Limb (tissue), 2 donors: ENCODE results near the gene GAK.

Experiments
- DNase-seq, 2 donors: peaks; one replicate each; pipeline ENCODE4 v3.0.0-alpha.2; 2016; ENCODE audit errors: extremely low spot score in 2 of 2

GAK gene

DNA sequence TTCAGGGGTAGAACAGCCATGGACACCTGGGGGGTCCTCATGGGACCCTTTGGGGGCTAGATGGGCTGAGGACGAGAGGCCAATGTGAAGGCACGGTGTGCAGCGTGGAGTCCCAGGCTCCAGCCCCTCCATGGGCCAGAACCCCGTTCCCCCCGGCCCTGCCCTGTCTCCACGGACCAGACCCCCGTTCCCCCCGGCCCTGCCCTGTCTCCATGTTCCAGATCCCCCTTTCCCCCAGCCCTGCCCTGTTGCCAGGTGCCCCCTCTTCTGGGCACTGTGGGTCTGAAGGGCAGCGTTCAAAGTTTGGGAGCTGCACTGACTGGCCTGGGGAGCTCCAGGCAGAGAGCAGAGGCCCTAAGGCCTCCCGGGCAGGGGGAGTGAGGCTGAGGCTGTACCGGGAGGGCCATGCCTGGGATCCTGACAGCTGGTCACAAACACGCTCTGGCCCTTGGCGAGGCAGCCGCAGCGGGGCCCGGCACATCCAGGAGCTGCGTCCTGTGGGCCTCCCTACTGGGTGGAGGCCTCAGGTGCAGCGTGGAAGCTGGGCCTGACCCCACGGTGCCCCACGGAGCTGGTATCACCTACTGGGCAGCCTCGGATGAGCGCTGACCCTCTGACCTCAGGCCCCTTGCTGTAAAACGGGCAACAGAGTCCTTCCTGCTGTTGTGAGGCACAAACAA is 32.4 kb upstream of the GAK start:
- no peak for DNase-seq

DNA sequence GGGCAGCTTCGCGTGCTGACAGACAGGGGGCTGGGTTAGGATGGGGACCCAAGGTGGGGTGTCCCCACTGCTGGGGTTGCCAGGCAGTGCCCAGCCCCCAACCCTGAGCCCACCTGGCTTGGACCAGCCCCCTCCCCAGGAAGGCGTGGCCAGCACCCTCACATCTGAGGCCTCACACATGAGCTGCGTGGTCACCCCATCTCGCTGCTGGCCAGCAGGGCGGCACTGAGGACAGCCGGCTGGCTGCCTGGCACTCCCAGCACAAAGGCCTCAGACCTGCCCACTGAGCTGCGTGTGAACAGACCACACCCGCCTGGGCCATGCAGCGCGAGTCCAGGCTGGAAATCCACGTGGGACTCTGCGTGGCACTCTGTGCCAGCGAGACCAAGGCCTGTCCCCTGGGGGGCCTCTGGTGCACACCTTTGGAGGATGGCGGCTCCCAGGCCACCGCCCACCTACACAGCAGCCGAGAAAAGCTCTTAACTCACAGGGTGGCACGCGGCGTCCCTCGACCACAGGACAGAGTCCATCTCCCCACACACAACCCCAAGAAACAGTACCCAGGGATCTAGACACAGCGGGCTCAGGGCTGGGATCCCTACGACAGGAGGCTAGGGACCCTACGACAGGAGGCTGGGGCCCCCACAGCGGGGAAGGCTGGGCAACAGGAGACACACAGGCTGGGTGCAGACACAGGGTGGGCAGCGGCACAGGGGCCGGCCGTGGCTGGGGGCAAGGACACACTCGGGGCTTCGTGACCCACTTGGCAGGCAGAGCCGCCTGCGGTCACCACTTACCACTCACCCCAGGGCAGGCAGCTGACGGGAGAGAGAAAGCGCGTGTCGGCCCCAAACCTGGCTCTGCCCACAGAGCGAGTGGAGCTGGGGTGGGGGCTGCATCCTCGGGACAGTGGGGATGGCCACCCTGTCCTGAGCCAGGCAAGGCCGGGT is 31.4 kb upstream of the GAK start:
- DNase-seq = no peak

DNA sequence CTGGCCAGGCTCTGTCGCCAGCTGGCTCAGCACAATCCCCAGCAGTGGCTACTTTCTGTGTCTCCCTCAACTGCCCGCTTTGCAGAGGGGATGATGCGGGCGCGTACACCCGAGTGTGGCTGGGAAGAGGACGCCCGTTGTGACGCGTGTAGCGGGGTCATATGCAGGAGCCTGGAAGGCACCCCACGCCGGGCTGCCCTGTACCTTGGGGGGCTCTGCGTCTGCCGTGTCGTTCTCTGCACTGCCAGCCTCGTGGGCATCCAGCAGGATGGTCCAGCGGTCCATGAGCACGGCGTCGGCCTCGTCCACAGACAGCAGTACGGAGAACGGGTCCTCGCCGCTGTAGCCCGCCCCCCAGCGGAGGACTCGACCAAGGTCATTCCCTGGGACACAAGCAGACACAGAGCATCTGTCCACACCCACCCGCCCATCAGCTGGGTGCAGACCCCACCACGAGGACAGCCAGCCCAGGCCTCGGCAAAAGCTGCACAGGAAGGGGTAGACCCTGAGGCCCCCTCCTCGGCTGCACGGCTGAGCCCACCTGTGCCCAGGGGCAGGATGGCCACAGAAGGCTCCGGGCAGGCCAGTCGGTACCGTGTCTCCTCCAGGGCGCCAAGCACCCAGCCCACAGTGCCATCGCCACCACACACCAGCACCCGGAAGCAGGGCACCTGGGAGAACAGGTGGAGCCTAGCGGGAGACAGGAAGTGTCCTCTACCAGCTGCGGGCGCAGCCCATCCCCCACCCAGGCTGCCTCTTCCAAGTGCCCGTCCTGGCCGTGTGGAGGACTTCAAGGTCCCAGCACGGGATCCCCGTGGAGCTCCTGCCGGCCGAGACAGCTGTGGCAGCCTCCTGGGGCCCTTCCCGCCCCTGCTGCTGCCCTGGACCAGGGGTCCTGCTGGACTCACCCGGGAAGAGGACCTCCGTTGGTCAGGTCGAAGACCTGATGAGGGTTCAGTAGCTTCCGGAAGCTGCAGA is 30.4 kb upstream of the GAK start:
- peak in 1 of 2 donors; percentile 26 for DNase-seq

DNA sequence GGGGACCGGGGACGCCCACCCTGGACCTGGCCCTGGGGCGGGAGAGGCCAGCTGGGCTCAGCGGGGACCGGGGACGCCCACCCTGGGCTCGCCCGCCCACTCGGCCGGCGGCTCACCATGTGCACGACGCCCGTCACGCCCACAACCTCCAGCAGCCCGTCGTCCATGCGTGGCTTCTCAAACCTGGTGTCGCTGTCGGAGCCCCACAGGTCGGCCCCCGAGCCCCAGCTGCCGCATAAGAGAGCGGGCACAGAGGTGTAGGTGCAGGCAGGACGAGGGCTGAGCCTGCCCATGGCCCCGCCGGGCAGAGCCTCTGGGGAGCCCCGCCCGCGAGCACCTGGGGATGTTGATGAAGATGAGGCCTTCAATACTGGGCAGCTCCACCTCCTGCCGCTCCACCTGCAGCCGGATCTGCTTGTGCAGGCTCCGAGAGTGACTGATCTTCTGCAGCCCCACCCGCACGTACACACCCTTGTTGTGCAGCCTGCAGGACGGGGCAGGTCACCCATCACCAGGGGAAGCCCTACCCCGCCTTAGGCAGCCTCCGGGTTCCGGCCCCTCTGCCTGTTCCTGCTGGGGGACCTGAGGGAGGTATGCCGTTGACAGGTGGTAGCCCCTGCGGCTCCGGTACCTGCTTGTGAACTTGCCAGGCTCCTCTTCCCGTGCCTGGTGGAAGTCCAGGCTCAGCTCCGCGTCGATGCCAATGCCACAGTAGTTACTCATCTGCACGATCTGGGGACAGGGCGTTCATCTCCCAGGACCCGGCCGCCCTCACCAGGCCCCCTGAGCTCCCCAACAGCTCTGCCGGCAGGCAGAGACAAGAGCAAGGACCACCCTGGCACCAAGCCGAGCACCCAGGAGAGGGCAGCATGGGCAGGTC is 29.5 kb upstream of the GAK start:
- peak in 1 of 2 donors; percentile 27 for DNase-seq

DNA sequence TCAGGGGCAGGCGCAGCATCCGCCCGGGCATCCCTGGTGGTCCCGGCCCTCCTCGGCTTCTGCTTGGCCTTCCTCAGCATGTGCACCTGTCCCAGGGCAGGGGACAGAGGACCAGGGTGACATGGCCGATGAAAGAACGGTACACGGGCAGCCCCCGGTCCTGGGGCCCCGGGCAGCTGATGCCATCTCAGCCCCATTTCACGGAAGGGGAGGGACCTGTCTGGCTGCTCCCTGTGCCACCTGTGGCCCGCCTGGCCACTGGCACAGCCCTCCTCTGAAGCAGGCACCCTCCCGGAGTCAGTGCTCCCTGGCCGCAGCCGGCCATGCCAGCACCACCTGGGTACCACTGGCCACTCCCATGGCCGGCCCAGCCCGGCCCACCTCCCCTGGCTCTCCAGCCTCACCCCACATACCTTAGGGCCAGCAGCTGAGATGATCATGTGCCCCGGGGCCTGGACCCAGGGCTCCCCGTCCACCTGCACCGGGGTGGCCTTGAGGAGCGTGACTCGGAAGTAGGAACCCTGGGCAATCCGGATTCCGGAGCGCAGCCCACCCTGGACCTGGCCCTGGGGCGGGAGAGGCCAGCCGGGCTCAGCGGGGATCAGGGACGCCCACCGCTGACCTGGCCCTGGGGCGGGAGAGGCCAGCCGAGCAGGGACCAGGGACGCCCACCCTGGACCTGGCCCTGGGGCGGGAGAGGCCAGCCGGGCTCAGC is 28.7 kb upstream of the GAK start:
- peak in 1 of 2 donors; percentile 23 for DNase-seq

DNA sequence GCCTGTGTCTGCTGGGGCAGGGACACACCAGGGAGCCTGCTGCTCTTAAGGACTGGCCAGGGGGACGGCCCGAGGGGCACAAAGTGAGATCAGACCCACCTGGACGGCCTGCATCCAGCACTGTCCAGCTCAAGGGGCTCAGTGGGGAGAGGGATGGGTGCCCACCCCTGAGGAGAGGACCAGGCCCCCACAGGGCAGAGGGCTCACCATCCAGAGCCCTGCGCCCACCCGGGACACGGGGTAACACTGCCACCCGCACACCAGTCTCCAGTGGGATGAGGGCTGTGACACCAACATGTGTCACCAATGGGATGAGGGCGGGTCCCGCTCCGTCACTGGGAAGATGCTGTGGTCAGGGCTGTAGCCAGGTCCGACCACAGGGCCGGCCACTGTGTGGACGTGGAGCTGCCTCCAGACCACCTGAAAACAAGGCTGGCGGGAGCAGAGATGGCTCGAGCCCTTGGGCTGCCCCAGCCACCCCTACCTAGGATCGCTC is 28.1 kb upstream of the GAK start:
- peak in 1 of 2 donors; percentile 22 for DNase-seq

DNA sequence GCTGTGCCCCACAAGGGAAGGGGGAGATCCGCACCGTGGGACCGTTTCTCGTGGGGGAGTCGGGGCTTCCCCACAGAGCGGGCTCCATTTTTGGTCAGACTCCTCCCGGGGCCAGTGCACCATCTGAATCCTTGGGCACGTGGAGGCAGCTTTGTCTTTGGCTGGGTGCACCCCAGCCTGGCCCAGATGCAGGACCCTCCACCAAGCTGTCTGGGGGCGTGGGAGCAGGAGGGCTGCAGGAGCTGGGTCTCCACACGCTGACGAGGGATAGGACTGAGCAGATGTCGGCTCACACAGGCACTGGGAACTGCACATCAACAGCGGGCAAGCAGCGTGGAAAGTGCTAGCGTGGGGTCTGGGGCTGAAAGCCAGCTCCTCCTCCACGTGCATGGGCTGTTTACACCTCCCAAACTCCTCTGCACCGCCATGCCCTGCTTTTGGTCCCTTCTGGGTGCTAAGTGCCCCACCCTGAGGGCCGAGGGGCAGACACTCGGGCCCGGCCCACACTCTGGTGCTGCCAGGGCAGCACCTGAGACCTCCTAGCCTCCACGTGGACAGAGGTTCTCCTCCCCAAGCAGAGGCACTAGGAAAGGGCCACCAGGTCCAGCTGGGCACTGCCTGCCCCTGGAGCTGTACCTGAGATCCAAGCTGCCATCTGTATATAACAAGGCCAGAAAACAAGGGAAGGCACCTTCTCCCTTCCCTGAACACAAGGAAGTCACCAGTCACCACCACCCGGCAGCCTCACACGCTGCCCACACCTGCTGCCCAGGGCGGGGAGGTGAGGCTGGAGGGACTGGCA is 27.4 kb upstream of the GAK start:
- no peak for DNase-seq

DNA sequence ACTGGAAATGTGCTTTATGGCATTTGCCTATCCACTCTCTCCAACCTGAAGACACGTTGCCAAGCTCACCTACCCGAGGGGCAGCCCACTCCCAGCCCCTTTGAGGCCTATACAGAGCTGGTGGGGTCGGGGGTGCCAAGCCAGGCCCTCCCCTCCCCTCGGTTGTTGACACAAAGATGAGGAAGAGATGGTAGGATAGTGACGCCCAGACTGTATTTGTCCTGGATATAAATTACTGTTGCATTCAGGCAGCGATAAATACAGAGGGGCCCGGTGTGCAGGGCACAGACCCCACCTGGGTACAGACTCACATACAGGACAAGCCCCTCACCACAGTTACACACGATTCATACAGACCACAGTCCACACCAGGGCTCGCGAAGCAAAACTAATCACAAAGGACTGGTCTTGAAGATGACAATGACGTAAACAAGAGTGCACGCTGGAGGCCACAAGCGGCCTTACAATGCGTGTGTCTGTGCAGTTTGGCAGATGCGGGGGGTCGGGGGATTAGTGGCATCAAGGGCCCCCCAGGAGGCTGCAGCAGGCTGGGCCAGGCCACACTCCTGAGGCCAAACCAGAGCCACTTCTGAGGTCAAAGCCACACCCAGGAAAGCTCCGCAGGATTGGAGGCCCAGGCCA is 26.7 kb upstream of the GAK start:
- DNase-seq = no peak

DNA sequence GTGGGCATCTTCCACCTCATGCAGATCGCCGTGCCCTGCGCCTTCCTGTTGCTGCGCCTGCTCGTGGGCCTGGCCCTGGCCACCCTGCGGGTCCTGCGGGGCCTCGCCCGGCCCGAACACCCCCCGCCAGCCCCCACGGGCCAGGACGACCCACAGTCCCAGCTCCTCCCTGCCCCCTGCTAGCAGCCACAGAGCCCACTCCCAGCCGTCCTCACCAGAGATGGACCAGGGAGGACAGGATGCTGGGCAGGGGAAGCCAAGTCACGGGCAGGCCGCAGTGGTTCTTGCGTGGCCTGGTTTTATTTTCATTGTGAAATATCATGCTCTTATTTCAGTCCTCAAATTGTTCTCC is 26.2 kb upstream of the GAK start:
- DNase-seq = no peak

DNA sequence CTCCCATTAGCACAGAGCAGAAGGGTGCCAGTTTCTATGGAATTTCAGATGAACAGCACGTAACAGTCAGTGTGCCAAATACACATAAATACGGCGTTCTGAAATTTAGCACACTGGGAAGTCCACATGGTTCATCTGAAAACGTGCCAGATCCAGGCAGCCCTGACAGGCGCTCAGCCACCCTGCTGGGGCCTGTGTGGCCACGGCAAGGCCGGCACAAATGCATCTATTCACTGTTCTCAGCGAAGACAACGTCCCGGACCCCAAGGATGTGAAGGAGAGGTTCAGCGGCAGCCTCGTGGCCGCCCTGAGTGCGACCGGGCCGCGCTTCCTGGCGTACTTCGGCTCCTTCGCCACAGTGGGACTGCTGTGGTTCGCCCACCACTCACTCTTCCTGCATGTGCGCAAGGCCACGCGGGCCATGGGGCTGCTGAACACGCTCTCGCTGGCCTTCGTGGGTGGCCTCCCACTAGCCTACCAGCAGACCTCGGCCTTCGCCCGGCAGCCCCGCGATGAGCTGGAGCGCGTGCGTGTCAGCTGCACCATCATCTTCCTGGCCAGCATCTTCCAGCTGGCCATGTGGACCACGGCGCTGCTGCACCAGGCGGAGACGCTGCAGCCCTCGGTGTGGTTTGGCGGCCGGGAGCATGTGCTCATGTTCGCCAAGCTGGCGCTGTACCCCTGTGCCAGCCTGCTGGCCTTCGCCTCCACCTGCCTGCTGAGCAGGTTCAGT is 25.6 kb upstream of the GAK start:
- no peak for DNase-seq

DNA sequence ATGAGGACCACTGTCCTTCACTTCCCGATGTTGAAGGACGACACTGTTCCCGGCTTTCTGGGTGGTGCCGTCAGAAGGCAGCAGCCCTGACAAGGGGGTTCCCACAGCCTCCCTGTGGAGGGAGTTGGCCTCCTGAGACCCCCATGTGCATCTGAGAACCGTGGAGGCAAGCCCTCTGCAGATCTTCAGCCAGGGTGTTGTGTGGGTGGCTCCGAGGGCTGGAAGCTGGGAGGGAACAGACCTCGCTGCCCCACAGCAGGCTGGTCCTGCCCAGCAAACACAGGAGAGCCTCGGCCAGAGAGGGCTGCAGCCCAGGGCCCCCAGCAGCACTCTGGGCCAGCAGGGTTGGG is 25.1 kb upstream of the GAK start:
- peak in 1 of 2 donors; percentile 22 for DNase-seq

DNA sequence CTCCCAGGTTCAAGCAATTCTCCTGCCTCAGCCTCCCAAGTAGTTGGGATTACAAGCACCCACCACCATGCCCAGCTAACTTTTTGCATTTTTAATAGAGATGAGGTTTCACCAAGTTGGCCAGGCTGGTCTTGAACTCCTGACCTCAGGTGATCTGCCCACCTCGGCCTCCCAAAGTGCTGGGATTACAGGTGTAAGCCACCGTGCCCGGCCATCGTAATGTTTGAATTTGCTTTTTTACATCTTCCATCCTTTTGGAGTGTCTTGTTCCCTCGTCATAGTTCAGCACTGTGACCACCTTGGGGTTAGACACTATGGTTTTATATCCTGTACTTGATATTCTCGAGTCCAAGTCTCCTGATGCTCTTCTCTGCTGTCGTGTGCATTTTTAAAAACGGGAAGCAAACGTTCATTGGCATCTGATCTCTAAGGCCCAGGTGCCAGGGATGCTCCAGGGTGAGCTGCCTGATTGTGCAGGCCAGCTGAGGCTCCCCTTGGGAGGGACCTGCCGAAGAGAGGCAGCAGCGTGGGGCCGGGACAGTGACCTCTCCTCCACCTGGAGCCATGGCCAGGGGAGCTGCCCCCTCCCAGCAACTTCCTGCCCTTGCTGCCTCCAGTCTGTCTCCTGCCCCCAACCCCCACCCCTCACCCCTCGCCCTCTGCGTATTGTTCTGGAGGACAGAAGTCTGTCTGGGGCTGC is 24.6 kb upstream of the GAK start:
- DNase-seq = no peak

DNA sequence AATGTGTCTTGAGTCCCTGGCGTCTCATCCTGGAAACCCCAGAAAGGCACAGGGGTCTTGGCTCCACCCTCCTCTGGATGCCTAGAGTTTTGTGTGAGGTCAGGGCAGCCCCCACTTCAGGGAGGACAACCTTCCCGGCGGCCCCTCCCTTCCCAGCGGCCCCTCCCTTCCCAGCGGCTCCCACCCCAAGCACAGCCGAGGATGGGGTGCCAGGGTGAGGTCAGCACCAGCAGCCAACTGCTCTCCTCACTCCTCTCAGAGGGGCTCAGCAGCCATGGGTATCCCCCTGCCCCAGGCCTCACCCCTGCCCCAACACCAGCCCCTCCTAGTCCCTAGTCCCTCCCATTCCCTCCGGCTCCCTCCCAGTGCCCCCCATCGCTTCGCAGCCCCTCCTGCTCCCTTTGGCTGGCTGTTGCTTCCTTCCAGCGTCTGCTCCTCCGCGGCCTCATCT is 23.8 kb upstream of the GAK start:
- DNase-seq = peak in 1 of 2 donors; percentile 28

DNA sequence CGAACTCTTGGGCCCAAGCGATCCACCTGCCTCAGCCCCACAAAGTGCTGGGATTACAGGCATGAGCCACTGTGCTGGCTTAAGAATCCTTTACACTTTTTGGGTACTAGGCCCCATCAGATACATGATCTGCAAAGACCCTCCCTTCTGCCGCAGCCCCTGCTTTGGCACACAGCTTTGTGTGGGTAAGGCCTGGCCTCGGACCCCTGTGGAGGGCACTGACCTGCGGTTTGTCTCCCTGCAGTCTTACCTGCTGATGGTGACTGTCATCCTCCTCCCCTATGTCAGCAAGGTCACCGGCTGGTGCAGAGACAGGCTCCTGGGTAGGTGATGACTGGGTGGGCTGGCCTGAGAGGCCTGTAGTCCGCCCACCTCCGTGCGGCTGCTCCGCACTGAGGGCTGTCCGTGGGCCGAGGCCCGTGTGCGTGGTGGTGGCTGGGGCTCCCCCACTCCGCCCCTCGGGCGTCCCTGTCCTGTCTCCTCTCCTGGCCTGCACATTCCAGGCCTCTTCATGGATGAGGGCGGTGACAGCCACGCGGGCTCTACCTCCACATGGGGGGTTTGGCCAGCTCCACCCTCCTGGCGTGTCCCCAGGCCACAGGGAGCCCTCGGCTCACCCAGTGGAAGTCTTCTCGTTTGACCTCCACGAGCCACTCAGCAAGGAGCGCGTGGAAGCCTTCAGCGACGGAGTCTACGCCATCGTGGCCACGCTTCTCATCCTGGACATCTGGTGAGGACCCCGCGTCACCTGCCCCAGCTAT is 23.2 kb upstream of the GAK start:
- no peak for DNase-seq

DNA sequence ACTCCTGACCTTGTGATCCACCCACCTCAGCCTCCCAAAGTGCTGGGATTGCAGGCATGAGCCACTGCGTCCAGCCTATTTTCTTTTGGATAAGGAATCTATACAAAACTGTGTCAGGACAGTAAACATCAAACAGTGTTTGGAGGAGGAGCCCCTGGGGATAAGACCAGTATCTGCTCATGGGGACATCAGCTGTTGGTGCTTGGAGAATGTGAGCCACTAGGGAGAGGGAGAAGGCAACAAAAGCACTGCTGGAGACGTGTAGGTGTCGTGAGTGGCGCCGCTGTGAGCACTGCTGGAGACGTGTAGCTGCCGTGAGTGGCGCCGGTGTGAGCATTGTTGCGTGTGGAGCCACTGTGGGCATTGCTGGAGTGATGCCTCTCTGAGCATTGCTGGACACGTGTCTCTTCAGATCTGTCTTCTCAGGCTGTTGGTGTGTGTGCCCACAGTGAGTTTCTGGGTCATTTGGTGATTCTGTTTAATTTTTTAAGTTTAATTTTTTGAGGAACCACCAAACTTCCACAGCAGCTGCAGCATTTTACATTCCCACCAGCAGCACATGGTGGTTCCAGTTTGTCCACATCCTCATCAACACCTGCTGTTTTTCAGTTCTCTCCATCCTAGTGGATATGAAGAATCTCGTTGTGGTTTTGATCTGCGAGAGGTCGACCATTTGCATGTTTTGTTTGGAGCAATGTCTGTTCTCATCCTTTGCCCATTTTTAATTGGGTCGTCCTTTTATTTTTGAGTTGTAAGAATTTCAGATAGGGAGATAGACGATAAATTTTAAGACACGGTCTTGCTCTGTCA is 22.3 kb upstream of the GAK start:
- DNase-seq = no peak

DNA sequence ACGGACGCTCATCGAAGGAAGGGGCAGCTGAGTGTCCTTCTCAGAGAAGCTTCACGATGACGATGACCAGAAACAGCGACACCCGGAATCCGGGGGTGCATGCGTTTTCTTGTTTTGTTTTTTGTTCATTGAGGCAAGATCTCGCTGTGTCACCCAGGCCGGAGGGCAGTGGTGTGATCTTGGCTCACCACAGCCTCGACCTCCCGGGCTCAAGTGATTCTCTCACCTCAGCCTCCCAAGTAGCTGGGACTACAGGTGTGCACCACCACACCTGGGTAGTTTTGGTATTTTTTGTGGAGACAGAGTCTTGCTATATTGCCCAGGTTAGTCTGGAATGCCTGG is 21.4 kb upstream of the GAK start:
- DNase-seq = no peak
